Endothelial cell of umbilical vein (primary cell): Measurements from ENCODE around the gene COBLL1. TPM values are rescaled to one million over a fixed set of nuclear protein-coding genes. Genes with fewer than 3 reads are reported as not detected.

ENCODE experiments used
- BruUV-seq: library from RNA; stranded (reverse); fragments of 400-500 nt; replicated peaks from 2 replicates; lab custom pipeline; 2021; lab: Mats Ljungman, UMichigan
- CTCF ChIA-PET: fragments of 300-600, 350-600 bp; sonication (Branson Sonifier 250); formaldehyde crosslinking; loops from one replicate; lab custom pipeline; 2021; ENCODE audit warnings: antibody characterized with exemption, inconsistent platforms; lab: Charles Lee
- POLR2A ChIA-PET: fragments of 300-600, 350-600 bp; sonication (Branson Sonifier 250); formaldehyde crosslinking; loops from one replicate; lab custom pipeline; 2021; ENCODE audit warnings: antibody characterized with exemption, inconsistent platforms; lab: Charles Lee
- DNase-seq: peaks from one replicate; pipeline ENCODE4 v3.0.0-alpha.2; 2011; ENCODE audit warnings: low read depth, low spot score
- FAIRE-seq: peaks from 2 replicates; lab custom pipeline; 2011; peaks lifted over from hg19 to GRCh38; lab: Jason Lieb, UNC
- H2AFZ ChIP-seq: 2 replicates; pipeline ENCODE4 v1.6.0; 2012; ENCODE audit warnings: low read depth, low read length, control low read depth, inconsistent platforms
- H3K27ac ChIP-seq: 2 replicates; pipeline ENCODE4 v1.5.1; 2011; ENCODE audit warnings: low read depth, mild to moderate bottlenecking, control low read depth, low read length, moderate library complexity; ENCODE audit not compliant: insufficient read depth
- H3K27me3 ChIP-seq, 2 experiments: 2 replicates each; pipeline versions ENCODE4 v1.6.0 to v1.6.1; 2011; ENCODE audit warnings: low read length in 2 of 2, mixed read lengths in 1 of 2; ENCODE audit not compliant: control insufficient read depth in 2 of 2, insufficient read depth in 2 of 2
- H3K36me3 ChIP-seq, 2 experiments: 2 replicates in 1 of 2; 3 replicates in 1 of 2; pipeline ENCODE4 v1.5.1; 2011; ENCODE audit warnings: low read length in 2 of 2, mild to moderate bottlenecking in 1 of 2, moderate library complexity in 1 of 2; ENCODE audit not compliant: control insufficient read depth in 2 of 2, insufficient read depth in 2 of 2; ENCODE audit errors: extremely low read depth in 1 of 2
- H3K4me1 ChIP-seq: 3 replicates; pipeline ENCODE4 v1.5.1; 2011; ENCODE audit warnings: mild to moderate bottlenecking, low read length; ENCODE audit not compliant: control insufficient read depth, insufficient read depth; ENCODE audit errors: extremely low read depth
- H3K4me2 ChIP-seq: 2 replicates; pipeline ENCODE4 v1.6.1; 2011; ENCODE audit warnings: low read length, control low read depth, mixed read lengths; ENCODE audit not compliant: insufficient read depth
- H3K4me3 ChIP-seq, 3 experiments: fragments of 200-600 bp in 1 of 3; sonication (generic), shearing (Covaris generic) in 1 of 3; replicated peaks in 1 of 3; 2 replicates each; pipeline ENCODE4 v1.5.1; 2011 to 2016; ENCODE audit warnings: control low read depth in 3 of 3, low read length in 3 of 3, mild to moderate bottlenecking in 2 of 3, inconsistent platforms in 1 of 3, low read depth in 1 of 3, moderate library complexity in 1 of 3; ENCODE audit not compliant: insufficient read depth in 1 of 3
- H3K79me2 ChIP-seq: 2 replicates; pipeline ENCODE4 v1.6.0; 2012; ENCODE audit warnings: low read length, inconsistent platforms; ENCODE audit not compliant: control insufficient read depth, insufficient read depth
- H3K9ac ChIP-seq: replicated peaks from 2 replicates; pipeline ENCODE3; 2011; ENCODE audit warnings: low read length, control low read depth; ENCODE audit not compliant: insufficient read depth; ENCODE audit errors: extremely low read depth
- H3K9me1 ChIP-seq: replicated peaks from 3 replicates; pipeline ENCODE4 v1.6.0; 2011; ENCODE audit warnings: mild to moderate bottlenecking, low read length; ENCODE audit not compliant: control insufficient read depth, insufficient read depth; ENCODE audit errors: extremely low read depth
- H3K9me3 ChIP-seq: replicated peaks from 2 replicates; pipeline ENCODE4 v1.5.1; 2012; ENCODE audit warnings: low read length, inconsistent platforms; ENCODE audit not compliant: control insufficient read depth, insufficient read depth
- H4K20me1 ChIP-seq: replicated peaks from 2 replicates; pipeline ENCODE3; 2011; ENCODE audit warnings: mild to moderate bottlenecking, low read length; ENCODE audit not compliant: control insufficient read depth, insufficient read depth; ENCODE audit errors: extremely low read depth
- EZH2 ChIP-seq: IDR thresholded peaks from 2 replicates; pipeline ENCODE4 v1.6.1; 2012; ENCODE audit warnings: borderline replicate concordance, low read depth, mild to moderate bottlenecking, moderate library complexity, low read length, inconsistent platforms; ENCODE audit not compliant: severe bottlenecking
- FOS ChIP-seq: IDR thresholded peaks from 2 replicates; pipeline ENCODE4 v1.6.1; 2011; ENCODE audit warnings: mild to moderate bottlenecking, low read length, moderate library complexity, borderline replicate concordance; ENCODE audit not compliant: insufficient read depth
- GATA2 ChIP-seq: IDR thresholded peaks from 2 replicates; pipeline ENCODE4 v1.7.0; 2011; ENCODE audit warnings: low read depth, mild to moderate bottlenecking, moderate library complexity, mixed read lengths, low read length; ENCODE audit not compliant: insufficient read length, insufficient read depth
- JUN ChIP-seq: IDR thresholded peaks from 2 replicates; pipeline ENCODE4 v1.6.1; 2011; ENCODE audit warnings: borderline replicate concordance, low read depth; ENCODE audit not compliant: insufficient read length, insufficient read depth
- MYC ChIP-seq: IDR thresholded peaks from one replicate; pipeline ENCODE4 v1.6.1; 2011; ENCODE audit warnings: mild to moderate bottlenecking, low read depth, low read length
- POLR2A ChIP-seq: IDR thresholded peaks from 2 replicates; pipeline ENCODE4 v1.6.1; 2012; ENCODE audit warnings: low read depth, mild to moderate bottlenecking, control low read depth, low read length
- POLR2AphosphoS5 ChIP-seq: IDR thresholded peaks from 2 replicates; pipeline ENCODE4 v1.6.1; 2012; ENCODE audit warnings: low read depth, mild to moderate bottlenecking, control low read depth, low read length, moderate library complexity; ENCODE audit not compliant: insufficient read depth
- dilution Hi-C: fragments of 300-500 bp; cut with MboI; formaldehyde crosslinking; loops from one replicate; pipeline ENCODE4 v1.15.0; 2019; ENCODE audit warnings: low sequenced_read_pairs; ENCODE audit not compliant: extremely low pct_ligation_motif_present
- intact Hi-C: fragments of 100-400 bp; cut with micrococcal nuclease; formaldehyde crosslinking; loops from one replicate; pipeline ENCODE4 v1.10.0; 2022
- polyA plus RNA-seq, 4 experiments: library from polyadenylated mRNA; depleted of rRNA in 3 of 4; stranded (reverse) in 3 of 4; unstranded in 1 of 4; fragments of >200 nt; gene quantifications; 2 replicates each; pipeline versions ENCODE4 v1.2.1 to v1.2.3, GENCODE V29; 2011 to 2012; ENCODE audit warnings: missing spikeins in 1 of 4
- total RNA-seq: library from RNA; stranded (reverse); gene quantifications from 2 replicates; pipeline ENCODE4 v1.2.3, GENCODE V29; 2021
- TF ChIP-seq, protein P1 (sequence below): IDR thresholded peaks from 2 replicates; pipeline ENCODE4 v1.6.1; 2011; ENCODE audit not compliant: insufficient read depth, insufficient read length
- TF ChIP-seq, protein P2 (sequence below), 2 donors: IDR thresholded peaks; 1 replicate in 1 of 2; 2 replicates in 1 of 2; pipeline ENCODE4 v1.5.1; 2011; ENCODE audit warnings: low read length in 2 of 2, mild to moderate bottlenecking in 2 of 2, moderate library complexity in 2 of 2, control low read depth in 1 of 2, inconsistent platforms in 1 of 2, low read depth in 1 of 2; ENCODE audit not compliant: insufficient read depth in 1 of 2; ENCODE audit errors: extremely low read depth in 1 of 2

COBLL1 gene
- total and polyA plus RNA-seq, 2 donors (not counting 3 experiments of a cell fraction or from before 2014, with no cell fraction given), result 9.1 to 38.4 TPM

- no peaks in the 10 kb centered on the region for H3K9me3 ChIP-seq
- peaks cover 2% of the 10 kb centered on the region for H3K79me2 ChIP-seq
- intact Hi-C loops, result no loop called here
- ChIA-PET CTCF (no interaction called here), POLR2A (no interaction called here)
- no peaks in the 10 kb centered on the region for H4K20me1 ChIP-seq
- dilution Hi-C loops, result no loop called here
- H3K27me3 ChIP-seq, result no peaks in the 10 kb centered on the region
- FAIRE-seq, result no peak
- no peak overlapping the region for H3K4me3 ChIP-seq
- H3K4me2 ChIP-seq, result no peak overlapping the region
- no peak overlapping the region for H3K9ac ChIP-seq
- no peak for DNase-seq
- no TSS peak for BruUV-seq
- no peaks in the 10 kb centered on the region for H3K36me3 ChIP-seq
- TF ChIP-seq, protein P1, sequence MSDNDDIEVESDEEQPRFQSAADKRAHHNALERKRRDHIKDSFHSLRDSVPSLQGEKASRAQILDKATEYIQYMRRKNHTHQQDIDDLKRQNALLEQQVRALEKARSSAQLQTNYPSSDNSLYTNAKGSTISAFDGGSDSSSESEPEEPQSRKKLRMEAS, result no peak
- H2AFZ ChIP-seq, result no peak overlapping the region
- H3K9me1 ChIP-seq, result no peaks in the 10 kb centered on the region
- H3K27ac ChIP-seq, result no peak overlapping the region
- peaks cover 14% of the 10 kb centered on the region for H3K4me1 ChIP-seq
These were observed 62.9 kb downstream of the COBLL1 start for GRCh38 chr2:164778723-164779122.

DNA sequence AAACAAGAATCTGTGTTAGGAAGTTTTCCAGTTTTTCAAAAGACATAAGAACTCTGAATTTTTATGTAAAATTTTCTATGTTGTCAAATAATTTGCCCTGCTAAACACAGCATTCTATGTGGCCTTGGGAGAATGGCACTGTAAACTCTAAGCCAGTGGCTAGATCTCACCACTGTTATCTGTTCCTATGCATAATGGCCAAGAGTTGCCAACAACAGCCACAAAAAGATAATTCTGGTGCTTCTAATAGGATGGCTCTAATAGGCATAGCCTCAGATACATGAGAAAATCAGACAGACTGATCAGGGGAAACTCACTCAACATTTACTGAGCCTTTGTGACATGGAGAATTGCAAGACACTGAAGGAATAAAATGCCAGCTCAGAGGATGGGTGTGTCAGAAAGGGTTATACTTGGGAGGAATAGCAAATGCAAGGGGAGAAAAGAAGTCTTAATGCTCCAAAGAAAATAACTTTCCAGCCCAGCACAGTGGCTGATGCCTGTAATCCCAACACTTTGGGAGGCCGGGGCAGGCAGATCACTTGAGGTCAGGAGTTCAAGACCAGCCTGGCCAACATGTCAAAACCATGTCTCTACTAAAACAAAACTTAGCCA is 63.7 kb downstream of the COBLL1 start:
- DNase-seq (no peak), FAIRE-seq (no peak)
- intact Hi-C loops, result no loop called here
- ChIA-PET POLR2A (no interaction called here), CTCF (no interaction called here)
- H3K4me2 ChIP-seq, result no peak overlapping the region
- H3K9me3 ChIP-seq, result no peaks in the 10 kb centered on the region
- no peaks in the 10 kb centered on the region for H4K20me1 ChIP-seq
- no peaks in the 10 kb centered on the region for H3K79me2 ChIP-seq
- no peaks in the 10 kb centered on the region for H3K27me3 ChIP-seq
- TF ChIP-seq FOS, result no peak
- no peak for TF ChIP-seq POLR2A
- no peak for TF ChIP-seq MYC
- no peak for TF ChIP-seq JUN
- no peak for TF ChIP-seq EZH2
- TF ChIP-seq, protein P1, result no peak
- TF ChIP-seq, protein P2, sequence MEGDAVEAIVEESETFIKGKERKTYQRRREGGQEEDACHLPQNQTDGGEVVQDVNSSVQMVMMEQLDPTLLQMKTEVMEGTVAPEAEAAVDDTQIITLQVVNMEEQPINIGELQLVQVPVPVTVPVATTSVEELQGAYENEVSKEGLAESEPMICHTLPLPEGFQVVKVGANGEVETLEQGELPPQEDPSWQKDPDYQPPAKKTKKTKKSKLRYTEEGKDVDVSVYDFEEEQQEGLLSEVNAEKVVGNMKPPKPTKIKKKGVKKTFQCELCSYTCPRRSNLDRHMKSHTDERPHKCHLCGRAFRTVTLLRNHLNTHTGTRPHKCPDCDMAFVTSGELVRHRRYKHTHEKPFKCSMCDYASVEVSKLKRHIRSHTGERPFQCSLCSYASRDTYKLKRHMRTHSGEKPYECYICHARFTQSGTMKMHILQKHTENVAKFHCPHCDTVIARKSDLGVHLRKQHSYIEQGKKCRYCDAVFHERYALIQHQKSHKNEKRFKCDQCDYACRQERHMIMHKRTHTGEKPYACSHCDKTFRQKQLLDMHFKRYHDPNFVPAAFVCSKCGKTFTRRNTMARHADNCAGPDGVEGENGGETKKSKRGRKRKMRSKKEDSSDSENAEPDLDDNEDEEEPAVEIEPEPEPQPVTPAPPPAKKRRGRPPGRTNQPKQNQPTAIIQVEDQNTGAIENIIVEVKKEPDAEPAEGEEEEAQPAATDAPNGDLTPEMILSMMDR (IDR thresholded peaks at IDR 0.05; ENCODE audit: extremely low read depth in 1 of 2, insufficient read depth in 1 of 2, low read depth in 1 of 2, low read length in 2 of 2), result no peak
- no peak for TF ChIP-seq POLR2AphosphoS5
- TF ChIP-seq GATA2, result no peak
- peaks cover 10% of the 10 kb centered on the region for H3K4me1 ChIP-seq
- no peak overlapping the region for H3K9ac ChIP-seq
- H3K36me3 ChIP-seq, result no peaks in the 10 kb centered on the region
- dilution Hi-C loops, result no loop called here
- H3K9me1 ChIP-seq, result no peaks in the 10 kb centered on the region
- H3K27ac ChIP-seq, result no peak overlapping the region
- no peak overlapping the region for H3K4me3 ChIP-seq
- BruUV-seq, result no TSS peak
- no peak overlapping the region for H2AFZ ChIP-seq
